GM19351 (cell line): ENCODE results near the gene MAP3K12.
"Not testable (repeated sequence)": the region's sequence is repeated elsewhere in the genome, so short reads cannot be mapped to it uniquely, and the experiment has no call there.

Experiments
- ATAC-seq: cut with Tn5 transposase; IDR thresholded peaks from one replicate; pipeline ENCODE4 v1.9.1; 2021; ENCODE audit warnings: mild to moderate bottlenecking, moderate library complexity; ENCODE audit not compliant: unreplicated experiment

MAP3K12 gene

DNA sequence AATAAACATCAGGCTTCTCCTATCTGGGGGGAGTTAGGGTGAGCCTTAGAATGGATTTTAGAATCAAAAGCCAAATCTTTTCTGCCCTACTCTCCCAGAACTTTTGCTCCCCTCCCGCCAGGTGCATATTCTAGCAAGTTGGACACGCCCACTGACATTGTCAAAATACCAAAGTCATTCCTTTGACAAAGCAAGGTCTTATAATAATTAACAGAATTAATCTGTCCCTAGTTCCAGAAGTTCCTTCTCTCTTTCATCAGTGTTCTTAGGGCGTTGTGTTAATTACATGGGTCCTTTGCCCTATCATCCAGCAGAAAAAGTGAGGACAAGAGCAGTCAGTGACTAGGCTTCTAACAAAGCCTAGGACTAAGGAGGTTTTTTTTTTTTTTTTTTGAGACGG, 55.3 kb downstream of the MAP3K12 start:
- no peak for ATAC-seq

DNA sequence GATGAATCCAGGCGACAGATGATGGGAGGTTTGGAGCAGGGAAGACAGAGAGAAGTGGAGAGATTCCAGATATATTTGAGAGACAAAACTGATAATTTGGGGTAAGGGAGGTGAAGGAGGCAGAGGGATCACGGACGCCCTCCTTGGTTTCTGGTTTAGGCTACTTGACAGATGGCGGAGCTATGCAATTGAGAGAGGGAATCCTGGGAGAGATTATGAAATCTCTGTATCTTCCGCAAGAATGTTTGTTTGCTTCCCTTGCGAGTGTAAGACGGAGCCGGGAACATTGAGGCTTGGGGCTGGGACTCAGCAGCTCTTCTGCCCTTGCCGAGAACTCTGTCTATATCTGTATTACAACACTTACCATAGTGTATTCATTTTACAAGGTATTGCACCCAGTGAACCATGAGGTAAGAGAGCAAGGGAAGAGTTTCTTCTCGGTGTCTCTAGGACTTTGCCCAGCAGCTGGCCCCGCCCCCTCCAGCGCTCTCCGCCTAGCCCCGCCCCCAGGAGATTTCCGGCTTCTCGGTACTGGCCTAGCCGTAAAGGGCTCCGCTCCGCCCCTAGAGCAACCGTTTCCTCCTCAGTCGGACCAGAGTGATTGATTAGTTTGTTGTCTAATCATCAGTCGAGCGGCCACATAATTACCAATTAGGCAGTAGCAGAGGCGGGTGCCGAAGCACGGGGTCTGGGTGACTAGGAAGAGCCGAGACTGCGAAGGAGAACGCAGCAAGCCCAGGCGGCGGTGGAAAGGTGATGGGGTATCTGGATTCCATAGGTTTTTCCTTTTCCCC, 58.0 kb downstream of the MAP3K12 start, which contains the start of gene PRR13:
Gene PRR13 (plus strand): TSS at position 695 of the 794 bp plus-strand sequence. CDS start 981 bp downstream, outside the sequence.
- ATAC-seq = peak; percentile 99

- not testable (repeated sequence) for ATAC-seq
Observed at GRCh38 chr12:53439582-53439981, 59.7 kb downstream of the MAP3K12 start.

DNA sequence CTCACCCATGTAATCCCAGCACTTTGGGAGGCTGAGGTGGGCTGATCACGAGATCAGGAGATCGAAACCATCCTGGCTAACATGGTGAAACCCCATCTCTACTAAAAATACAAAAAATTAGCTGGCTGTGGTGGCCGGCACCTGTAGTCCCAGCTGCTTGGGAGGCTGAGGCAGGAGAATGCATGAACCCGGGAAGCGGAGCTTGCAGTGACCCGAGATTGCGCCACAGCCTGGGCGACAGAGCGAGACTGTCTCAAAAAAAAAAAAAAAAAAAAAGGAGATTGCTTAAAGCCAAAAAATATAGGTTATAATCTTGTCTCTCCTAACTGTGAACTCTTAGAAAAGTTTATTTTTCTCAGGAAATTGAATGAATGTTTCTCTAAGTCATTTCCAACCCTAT, 63.9 kb downstream of the MAP3K12 start:
- ATAC-seq = not testable (repeated sequence)

DNA sequence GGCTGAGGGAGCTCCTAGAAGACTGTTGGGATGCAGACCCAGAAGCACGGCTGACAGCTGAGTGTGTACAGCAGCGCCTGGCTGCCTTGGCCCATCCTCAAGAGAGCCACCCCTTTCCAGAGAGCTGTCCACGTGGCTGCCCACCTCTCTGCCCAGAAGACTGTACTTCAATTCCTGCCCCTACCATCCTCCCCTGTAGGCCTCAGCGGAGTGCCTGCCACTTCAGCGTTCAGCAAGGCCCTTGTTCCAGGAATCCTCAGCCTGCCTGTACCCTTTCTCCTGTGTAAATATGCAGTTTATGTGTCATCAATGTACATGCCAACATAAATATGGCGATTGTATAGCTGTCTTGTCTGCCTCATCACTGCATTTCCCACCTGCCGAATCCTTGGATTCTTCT, 68.1 kb downstream of the MAP3K12 start:
- ATAC-seq = no peak

- ATAC-seq = no peak
Observed at GRCh38 chr12:53430116-53430515, 69.1 kb downstream of the MAP3K12 start.
